GM12874 (cell line): ENCODE data around the gene PPM1A.
A peak's percentile ranks its signal among the peaks of the same experiment; 100 is the strongest.

Experiments used
- TF ChIP-seq, protein P1 (sequence below): IDR thresholded peaks from 2 replicates; pipeline ENCODE4 v1.5.1; 2011; ENCODE audit warnings: low read depth, mild to moderate bottlenecking, control low read depth, low read length, moderate library complexity; ENCODE audit not compliant: insufficient read depth

PPM1A gene

DNA sequence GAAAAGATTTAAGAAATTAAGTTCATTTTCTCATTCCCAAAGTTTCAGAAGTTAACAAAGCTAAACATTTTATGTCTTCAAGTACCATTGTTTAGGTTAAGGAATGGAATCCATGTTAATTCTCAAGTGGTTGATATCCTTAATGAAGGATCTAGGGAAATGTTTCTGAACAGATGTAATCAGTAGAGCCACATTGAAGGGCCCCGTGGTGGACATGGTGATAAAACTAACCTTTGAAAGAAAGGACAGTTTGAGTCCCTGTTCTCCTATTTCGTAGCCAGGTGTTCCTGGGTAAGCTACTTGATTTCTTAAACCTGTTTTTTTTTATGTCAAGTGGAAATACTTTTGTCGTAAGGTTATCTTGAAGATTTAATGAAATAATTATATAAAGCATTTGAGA lies 4.6 kb downstream of the PPM1A start:
- TF ChIP-seq, protein P1, sequence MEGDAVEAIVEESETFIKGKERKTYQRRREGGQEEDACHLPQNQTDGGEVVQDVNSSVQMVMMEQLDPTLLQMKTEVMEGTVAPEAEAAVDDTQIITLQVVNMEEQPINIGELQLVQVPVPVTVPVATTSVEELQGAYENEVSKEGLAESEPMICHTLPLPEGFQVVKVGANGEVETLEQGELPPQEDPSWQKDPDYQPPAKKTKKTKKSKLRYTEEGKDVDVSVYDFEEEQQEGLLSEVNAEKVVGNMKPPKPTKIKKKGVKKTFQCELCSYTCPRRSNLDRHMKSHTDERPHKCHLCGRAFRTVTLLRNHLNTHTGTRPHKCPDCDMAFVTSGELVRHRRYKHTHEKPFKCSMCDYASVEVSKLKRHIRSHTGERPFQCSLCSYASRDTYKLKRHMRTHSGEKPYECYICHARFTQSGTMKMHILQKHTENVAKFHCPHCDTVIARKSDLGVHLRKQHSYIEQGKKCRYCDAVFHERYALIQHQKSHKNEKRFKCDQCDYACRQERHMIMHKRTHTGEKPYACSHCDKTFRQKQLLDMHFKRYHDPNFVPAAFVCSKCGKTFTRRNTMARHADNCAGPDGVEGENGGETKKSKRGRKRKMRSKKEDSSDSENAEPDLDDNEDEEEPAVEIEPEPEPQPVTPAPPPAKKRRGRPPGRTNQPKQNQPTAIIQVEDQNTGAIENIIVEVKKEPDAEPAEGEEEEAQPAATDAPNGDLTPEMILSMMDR: no peak

DNA sequence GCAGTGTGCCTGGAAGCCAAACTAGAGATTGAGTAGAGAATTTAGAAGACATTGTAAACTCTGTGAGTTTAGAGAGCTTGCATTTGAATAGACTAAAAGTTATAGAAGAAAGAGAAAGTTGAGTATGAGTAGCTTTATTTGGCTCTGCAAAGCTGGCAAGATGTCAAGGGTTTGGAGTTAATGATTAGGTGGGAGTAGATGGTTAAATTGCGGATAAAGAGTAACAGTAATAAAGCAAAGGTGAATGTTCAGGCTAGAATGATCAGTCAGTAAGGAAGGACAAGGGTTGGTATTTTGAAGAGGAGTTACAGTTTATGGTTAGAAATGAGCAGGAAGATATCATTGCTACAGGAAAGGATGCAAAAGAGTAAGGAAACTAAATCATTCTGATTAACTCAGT lies 5.2 kb downstream of the PPM1A start:
- TF ChIP-seq, protein P1: no peak

DNA sequence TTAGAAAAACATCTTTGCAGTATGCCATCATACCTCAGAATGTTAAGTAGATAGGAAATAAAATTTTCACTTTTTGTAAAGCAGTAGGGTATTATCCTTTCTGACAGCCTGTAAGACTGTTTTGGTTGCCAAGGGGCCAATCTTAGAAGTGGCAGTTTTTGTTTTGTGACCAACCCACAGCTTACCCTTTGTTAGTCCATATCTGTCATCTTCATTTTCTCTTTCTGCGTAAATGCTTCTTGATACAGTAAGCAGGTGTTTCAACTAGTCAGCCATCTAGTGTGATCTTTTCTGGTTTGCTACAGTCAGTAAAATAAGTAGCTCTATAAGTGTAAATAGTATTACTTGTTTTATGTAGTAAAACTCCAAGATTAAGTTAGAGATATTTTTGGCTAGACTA lies 8.8 kb downstream of the PPM1A start:
- TF ChIP-seq, protein P1: no peak

DNA sequence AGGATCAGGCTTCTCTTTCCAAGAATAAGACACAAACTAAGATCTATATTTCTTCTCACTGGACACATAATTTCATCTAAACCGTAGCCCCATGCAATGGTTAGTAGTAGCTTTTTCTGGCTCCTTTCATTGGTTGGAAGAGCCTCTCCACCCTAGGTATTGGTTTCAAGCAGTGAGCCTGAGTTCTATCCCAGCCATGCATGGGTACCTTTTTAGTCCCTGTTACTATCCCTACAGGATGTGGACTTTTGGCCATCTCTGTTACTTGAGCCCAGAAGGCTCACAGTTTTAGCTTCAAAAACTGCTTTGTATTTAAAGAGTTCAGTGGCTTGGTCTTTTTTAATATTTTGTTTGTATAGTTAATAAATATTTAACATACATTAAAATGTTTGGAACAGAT lies 16.1 kb downstream of the PPM1A start:
- TF ChIP-seq, protein P1: no peak

DNA sequence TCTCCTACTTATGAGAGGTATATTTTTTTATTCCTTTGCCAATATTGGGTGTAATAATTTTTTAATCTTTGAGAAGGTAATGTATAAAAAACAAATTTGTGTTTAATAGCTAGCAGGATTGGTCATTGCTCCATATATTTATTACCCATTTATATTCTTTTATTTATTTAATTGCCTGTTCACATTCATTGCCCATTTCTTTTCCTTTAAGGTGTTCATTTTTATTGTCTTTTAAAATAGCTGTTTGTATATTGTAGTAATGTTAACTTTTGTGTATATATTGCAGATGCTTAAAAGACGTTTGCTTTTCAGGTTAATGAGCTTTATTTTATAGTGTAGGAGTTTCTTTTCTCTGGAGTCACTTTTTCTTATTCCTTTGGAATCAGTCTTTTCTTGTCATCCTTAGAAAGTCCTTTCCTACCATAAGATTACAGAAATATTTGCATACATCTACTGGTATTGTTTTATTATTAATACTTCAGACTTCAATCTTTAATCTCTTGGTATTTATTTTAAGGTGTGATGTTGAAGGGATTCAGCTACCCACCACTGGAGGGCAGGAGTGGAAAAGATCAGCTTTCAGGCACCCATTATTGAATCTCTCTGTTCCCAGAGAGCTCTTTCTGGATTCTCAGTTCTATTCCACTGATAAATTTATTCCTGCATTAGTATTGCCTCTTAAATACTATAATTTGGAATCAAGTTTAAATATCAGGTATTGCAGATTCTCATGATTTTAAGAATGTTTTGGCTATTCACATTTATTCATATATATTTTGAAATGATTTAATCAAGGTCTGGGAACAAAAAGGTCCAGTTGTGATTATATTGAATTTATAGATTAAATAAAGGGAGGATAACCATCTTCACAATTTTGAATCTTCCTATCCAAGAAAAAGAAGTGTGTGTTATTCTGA lies 17.3 kb downstream of the PPM1A start:
- TF ChIP-seq, protein P1: peak; percentile 19; the same call in 1 of the 2 replicates

DNA sequence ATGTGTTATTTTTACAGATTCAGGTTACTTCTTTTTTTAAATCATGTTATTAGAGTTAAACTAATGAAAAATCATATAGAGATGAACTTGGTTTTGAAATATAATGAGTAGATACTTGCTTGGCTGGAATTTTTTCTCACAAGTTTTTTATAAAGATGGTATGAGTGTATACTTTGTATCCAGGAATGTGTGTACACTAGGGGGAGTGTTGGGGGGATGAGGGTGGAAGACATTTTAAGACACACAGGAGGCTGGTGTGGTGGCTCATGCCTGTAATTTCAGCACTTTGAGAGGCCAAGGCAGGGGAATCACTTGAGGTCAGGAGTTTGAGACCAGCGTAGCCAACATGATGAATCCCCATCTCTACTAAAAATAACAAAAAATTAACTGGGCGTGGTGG lies 23.2 kb downstream of the PPM1A start:
- TF ChIP-seq, protein P1: no peak

DNA sequence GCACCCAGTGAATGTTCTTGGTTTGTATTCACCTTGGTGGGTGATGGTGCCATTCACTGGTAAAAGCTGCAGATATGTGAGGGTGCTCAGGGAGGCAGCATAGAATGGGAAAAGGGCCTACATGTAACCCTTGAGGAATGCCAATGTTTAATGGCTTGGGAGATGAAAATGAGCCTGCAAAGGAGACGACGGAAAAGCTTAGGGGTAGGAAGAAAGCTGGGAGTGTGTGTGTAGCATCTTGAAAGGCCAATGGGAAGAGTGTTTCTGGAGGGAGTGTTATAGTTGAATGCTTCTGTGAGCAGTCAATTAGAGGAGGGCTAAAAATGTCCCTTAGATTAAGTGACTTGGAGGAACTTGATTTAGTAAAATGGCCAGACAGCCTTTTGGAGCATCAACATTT lies 24.9 kb downstream of the PPM1A start:
- TF ChIP-seq, protein P1: no peak
